DOHH2 (cell line): ENCODE results near the gene DNM1L.

Experiments used
- H3F3A ChIP-seq: fragments of 200-600 bp; sonication (generic), shearing (Covaris generic); 2 replicates; pipeline ENCODE4 v1.6.0; 2016; ENCODE audit warnings: antibody characterized with exemption, mild to moderate bottlenecking; ENCODE audit not compliant: control insufficient read depth, insufficient read depth
- H3K27ac ChIP-seq: fragments of 200-600 bp; sonication (generic); 2 replicates; pipeline ENCODE4 v1.5.1; 2014; ENCODE audit warnings: low read depth, mild to moderate bottlenecking, low read length, moderate library complexity
- H3K27me3 ChIP-seq: fragments of 200-600 bp; sonication (generic); 2 replicates; pipeline ENCODE4 v1.6.1; 2014; ENCODE audit warnings: mild to moderate bottlenecking, low read length, mixed read lengths; ENCODE audit not compliant: control insufficient read depth
- H3K36me3 ChIP-seq: fragments of 200-600 bp; sonication (generic); 2 replicates; pipeline ENCODE4 v1.6.1; 2014; ENCODE audit warnings: mild to moderate bottlenecking, low read length, moderate library complexity, mixed read lengths; ENCODE audit not compliant: control insufficient read depth
- H3K4me1 ChIP-seq: fragments of 200-600 bp; sonication (generic); 2 replicates; pipeline ENCODE4 v1.6.1; 2014; ENCODE audit warnings: mild to moderate bottlenecking, low read length, mixed read lengths; ENCODE audit not compliant: control insufficient read depth
- H3K4me2 ChIP-seq: fragments of 200-600 bp; sonication (generic); 2 replicates; pipeline ENCODE4 v1.6.0; 2014; ENCODE audit warnings: mild to moderate bottlenecking, low read length, moderate library complexity
- H3K4me3 ChIP-seq: fragments of 200-600 bp; sonication (generic); 2 replicates; pipeline ENCODE4 v1.5.1; 2014; ENCODE audit warnings: mild to moderate bottlenecking, low read length, mixed read lengths
- H3K79me2 ChIP-seq: fragments of 200-600 bp; sonication (generic); 2 replicates; pipeline ENCODE4 v1.6.1; 2014; ENCODE audit warnings: mild to moderate bottlenecking, low read length, mixed read lengths; ENCODE audit not compliant: control insufficient read depth
- H3K9me2 ChIP-seq: fragments of 200-600 bp; sonication (generic); replicated peaks from 2 replicates; pipeline ENCODE4 v1.6.1; 2014; ENCODE audit warnings: mild to moderate bottlenecking, low read length, mixed read lengths; ENCODE audit not compliant: control insufficient read depth
- H3K9me3 ChIP-seq: fragments of 200-600 bp; sonication (generic); 2 replicates; pipeline ENCODE4 v1.6.1; 2014; ENCODE audit warnings: antibody characterized with exemption, low read length, mixed read lengths; ENCODE audit not compliant: control insufficient read depth, insufficient read depth
- H4K20me1 ChIP-seq: fragments of 200-600 bp; sonication (generic); 2 replicates; pipeline ENCODE4 v1.6.0; 2014; ENCODE audit warnings: low read depth, mild to moderate bottlenecking, antibody characterized with exemption, low read length, moderate library complexity; ENCODE audit not compliant: control insufficient read depth, insufficient read depth
- EZH2phosphoT487 ChIP-seq: fragments of 200-600 bp; sonication (generic); IDR thresholded peaks from 2 replicates; pipeline ENCODE4 v1.6.1; 2017; ENCODE audit warnings: borderline replicate concordance, mild to moderate bottlenecking, antibody characterized with exemption, low read length, moderate library complexity, mixed read lengths
- TF ChIP-seq, protein P1 (sequence below): fragments of 200-600 bp; sonication (generic); IDR thresholded peaks from one replicate; pipeline ENCODE4 v1.5.1; 2014; ENCODE audit warnings: antibody characterized with exemption, mild to moderate bottlenecking, low read depth, low read length; ENCODE audit not compliant: poor library complexity, severe bottlenecking

The DNM1L gene

DNA sequence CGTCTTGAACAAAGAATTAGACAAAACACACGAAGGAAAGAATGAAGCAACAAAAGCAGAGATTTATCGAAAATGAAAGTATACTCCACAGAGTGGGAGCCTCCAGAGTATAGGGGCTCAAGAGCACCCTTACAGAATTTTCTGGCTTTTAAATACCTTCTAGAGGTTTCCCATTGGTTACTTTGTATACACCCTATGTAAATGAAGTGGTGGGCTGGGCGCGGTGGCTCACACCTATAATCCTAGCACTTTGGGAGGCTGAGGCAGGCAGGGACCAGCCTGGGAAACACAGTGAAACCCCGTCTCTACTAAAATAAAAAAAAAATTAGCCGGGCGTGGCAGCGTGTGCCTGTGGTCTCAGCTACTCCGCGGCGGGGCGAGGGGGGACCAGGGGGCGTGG is 13.1 kb upstream of the DNM1L start:
- Histone ChIP-seq H3K27me3 (no peaks in the 10 kb centered on the region), H3K9me3 (peaks cover 3% of the 10 kb centered on the region; the same call in 1 of the 2 replicates), H4K20me1 (no peaks in the 10 kb centered on the region), H3K4me2 (no peak overlapping the region), H3K79me2 (no peaks in the 10 kb centered on the region), H3K4me3 (no peak overlapping the region), H3K9me2 (no peaks in the 10 kb centered on the region), H3F3A (no peaks in the 10 kb centered on the region), H3K27ac (no peak overlapping the region), H3K4me1 (no peaks in the 10 kb centered on the region), H3K36me3 (no peaks in the 10 kb centered on the region)
- TF ChIP-seq, protein P1, sequence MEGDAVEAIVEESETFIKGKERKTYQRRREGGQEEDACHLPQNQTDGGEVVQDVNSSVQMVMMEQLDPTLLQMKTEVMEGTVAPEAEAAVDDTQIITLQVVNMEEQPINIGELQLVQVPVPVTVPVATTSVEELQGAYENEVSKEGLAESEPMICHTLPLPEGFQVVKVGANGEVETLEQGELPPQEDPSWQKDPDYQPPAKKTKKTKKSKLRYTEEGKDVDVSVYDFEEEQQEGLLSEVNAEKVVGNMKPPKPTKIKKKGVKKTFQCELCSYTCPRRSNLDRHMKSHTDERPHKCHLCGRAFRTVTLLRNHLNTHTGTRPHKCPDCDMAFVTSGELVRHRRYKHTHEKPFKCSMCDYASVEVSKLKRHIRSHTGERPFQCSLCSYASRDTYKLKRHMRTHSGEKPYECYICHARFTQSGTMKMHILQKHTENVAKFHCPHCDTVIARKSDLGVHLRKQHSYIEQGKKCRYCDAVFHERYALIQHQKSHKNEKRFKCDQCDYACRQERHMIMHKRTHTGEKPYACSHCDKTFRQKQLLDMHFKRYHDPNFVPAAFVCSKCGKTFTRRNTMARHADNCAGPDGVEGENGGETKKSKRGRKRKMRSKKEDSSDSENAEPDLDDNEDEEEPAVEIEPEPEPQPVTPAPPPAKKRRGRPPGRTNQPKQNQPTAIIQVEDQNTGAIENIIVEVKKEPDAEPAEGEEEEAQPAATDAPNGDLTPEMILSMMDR, result no peak
- TF ChIP-seq EZH2phosphoT487, result no peak

- no peaks in the 10 kb centered on the region for H3K9me2 ChIP-seq
- peaks cover 3% of the 10 kb centered on the region; the same call in 1 of the 2 replicates for H3K9me3 ChIP-seq
- no peaks in the 10 kb centered on the region for H4K20me1 ChIP-seq
- H3K79me2 ChIP-seq, result no peaks in the 10 kb centered on the region
- 0 out of 2 replicates have a peak, but pooled peaks cover 6% of the 10 kb centered on the region for H3F3A ChIP-seq
- no peak for TF ChIP-seq EZH2phosphoT487
- TF ChIP-seq, protein P1, result no peak
- H3K4me3 ChIP-seq, result no peak overlapping the region
- no peak overlapping the region for H3K4me2 ChIP-seq
- H3K27ac ChIP-seq, result no peak overlapping the region
- peaks cover 15% of the 10 kb centered on the region for H3K4me1 ChIP-seq
- H3K27me3 ChIP-seq, result no peaks in the 10 kb centered on the region
- no peaks in the 10 kb centered on the region for H3K36me3 ChIP-seq
Measured at GRCh38 chr12:32669584-32669983, 9.5 kb upstream of the DNM1L start.

- peaks cover 3% of the 10 kb centered on the region; the same call in 1 of the 2 replicates for H3K9me3 ChIP-seq
- TF ChIP-seq, protein P1, result peak; percentile 74
- no peak for TF ChIP-seq EZH2phosphoT487
- no peaks in the 10 kb centered on the region for H3K27me3 ChIP-seq
Measured at GRCh38 chr12:32671930-32672780, 6.9 kb upstream of the DNM1L start.

More at GRCh38 chr12:32671930-32672780, 6.9 kb upstream of the DNM1L start:
- Histone ChIP-seq H3K79me2 (no peaks in the 10 kb centered on the region), H3F3A (peaks cover 11% of the 10 kb centered on the region; the same call in 1 of the 2 replicates), H3K36me3 (no peaks in the 10 kb centered on the region), H3K27ac (peak overlapping the region; percentile 27; the same call in 1 of the 2 replicates), H3K9me2 (no peaks in the 10 kb centered on the region), H4K20me1 (no peaks in the 10 kb centered on the region), H3K4me2 (peak overlapping the region; percentile 15), H3K4me1 (peaks cover 24% of the 10 kb centered on the region), H3K4me3 (no peak overlapping the region)
